ENCODE results near the gene MGAT2. TPM values are rescaled to one million over a fixed set of nuclear protein-coding genes. Genes with fewer than 3 reads are reported as not detected.
A peak's percentile ranks its signal among the peaks of the same experiment; 100 is the strongest.
"Not testable (repeated sequence)": the region's sequence is repeated elsewhere in the genome, so short reads cannot be mapped to it uniquely, and the experiment has no call there.

MGAT2 gene
- total and polyA plus RNA-seq, 9 of the 15 experiments (the other 6 are each of a cell fraction or from before 2014, with no cell fraction given) = 0.03 to 33.3 (median 24.6) TPM; not detected in 1

GRCh38 chr14:49654511-49654910 is 33.9 kb downstream of the MGAT2 start (continued):
- no peak for TF ChIP-seq MYBL2 (IDR thresholded peaks at IDR 0.05; ENCODE audit: low read depth)
- TF ChIP-seq MYBL2 (CRISPR knock-in tag; IDR thresholded peaks at IDR 0.05; ENCODE audit: borderline replicate concordance) = no peak
- TF ChIP-seq FOXP1 (CRISPR knock-in tag; IDR thresholded peaks at IDR 0.05) = no peak
- TF ChIP-seq HMGN3 (IDR thresholded peaks at IDR 0.05; ENCODE audit: borderline replicate concordance, extremely low read depth, insufficient read length, low read depth, low read length) = no peak
- no peak for TF ChIP-seq MYNN (IDR thresholded peaks at IDR 0.05)
- TF ChIP-seq MYNN (CRISPR knock-in tag; IDR thresholded peaks at IDR 0.05) = no peak
- peak; percentile 68; the same call in 1 of the 2 replicates for TF ChIP-seq MAFF (IDR thresholded peaks at IDR 0.05; ENCODE audit: low read length)

GRCh38 chr14:49657500-49657899 is 36.9 kb downstream of the MGAT2 start:
- H3K27ac ChIP-seq (ENCODE audit: extremely low read depth, low read depth, low read length); H4K20me1 ChIP-seq (replicated peaks; ENCODE audit: control insufficient read depth, insufficient read depth, low read length); POLR2A ChIA-PET; H3K4me1 ChIP-seq (replicated peaks in 1 of 2; ENCODE audit: control insufficient read depth in 2 of 2, insufficient read depth in 2 of 2, low read length in 2 of 2); in situ Hi-C loops (cut with MboI); H3K4me2 ChIP-seq (ENCODE audit: insufficient read depth, low read length); BruUV-seq (replicated peaks); H3K4me3 ChIP-seq; H3K27me3 ChIP-seq (ENCODE audit: control insufficient read depth in 2 of 2, insufficient read depth in 2 of 2, low read length in 2 of 2); ATAC-seq; CTCF ChIA-PET (ENCODE audit: low intra/inter-chr PET ratio); FAIRE-seq; intact Hi-C loops (cut with micrococcal nuclease); DNase-seq (ENCODE audit: extremely low read depth in 1 of 4, low spot score in 3 of 4); H2AFZ ChIP-seq (ENCODE audit: low read depth, low read length); H3K79me2 ChIP-seq (ENCODE audit: control insufficient read depth, insufficient read depth, low read length); H3K9me3 ChIP-seq (replicated peaks; ENCODE audit: control insufficient read depth, insufficient read depth, low read depth, low read length); H3K9me1 ChIP-seq (ENCODE audit: control insufficient read depth, insufficient read depth, low read length); H3K9ac ChIP-seq (ENCODE audit: insufficient read depth in 1 of 2, low read depth in 2 of 2, low read length in 2 of 2): not testable (repeated sequence)
- WGBS (ENCODE audit: insufficient coverage, low coverage, missing lambda C conversion rate) = 78% methylated on average over 4 of the region's 6 CpGs
- peaks cover 45% of the 10 kb centered on the region; the same call in 2 of the 3 replicates for H3K36me3 ChIP-seq (ENCODE audit: control insufficient read depth, insufficient read depth, low read length)

Measured in K562 (cell line).